Measurements from ENCODE around the gene PAPPA2. TPM values are rescaled to one million over a fixed set of nuclear protein-coding genes. Genes with fewer than 3 reads are reported as not detected.

Gene PAPPA2
- total and polyA plus RNA-seq, 10 of the 15 experiments (the other 5 are each of a cell fraction or from before 2014, with no cell fraction given) = under 0.01 to 0.06 (median 0.03) TPM; not detected in 7

GRCh38 chr1:176445402-176445801, 17.6 kb upstream of the PAPPA2 start:
- intact Hi-C loops (cut with micrococcal nuclease; ENCODE audit: unreplicated experiment) (no loop called here), in situ Hi-C loops (cut with MboI) (no loop called here)
- ChIA-PET CTCF (no interaction called here), POLR2A (no interaction called here), SMC1A (ENCODE audit: uncharacterized antibody, unreplicated experiment) (interaction anchor here (0.6 kb wide), 1 partner anchor 1032 kb away, joined by 3 read pairs; no protein-coding TSS in a partner anchor), RAD21 (ENCODE audit: unreplicated experiment) (no interaction called here)
- 7% methylated on average over 2 of the region's 2 CpGs for WGBS (ENCODE audit: insufficient coverage, insufficient replicate concordance, low lambda C conversion rate, missing lambda C conversion rate)
- Histone ChIP-seq H3K9ac (ENCODE audit: control insufficient read depth, insufficient read depth, low read length) (no peak overlapping the region), H3K79me2 (ENCODE audit: control insufficient read depth, insufficient read depth, low read length) (no peaks in the 10 kb centered on the region), H3K27me3 (replicated peaks in 1 of 2; ENCODE audit: control insufficient read depth in 2 of 2, insufficient read depth in 2 of 2, low read length in 1 of 2) (no peaks in the 10 kb centered on the region; a peak in 1 of 4 replicates), H3K4me3 (no peak overlapping the region), H3K4me2 (ENCODE audit: control insufficient read depth, insufficient read depth) (no peak overlapping the region), H3K4me1 (ENCODE audit: control insufficient read depth, insufficient read depth, low read length) (no peaks in the 10 kb centered on the region), H2AFZ (ENCODE audit: control insufficient read depth, low read depth, low read length) (no peak overlapping the region), H3K27ac (ENCODE audit: control insufficient read depth, insufficient read depth) (no peak overlapping the region), H3K36me3 (ENCODE audit: control insufficient read depth in 2 of 2, insufficient read depth in 2 of 2, low read length in 1 of 2) (no peaks in the 10 kb centered on the region), H3K9me3 (replicated peaks; ENCODE audit: control insufficient read depth, insufficient read depth, low read length) (no peaks in the 10 kb centered on the region), H4K20me1 (ENCODE audit: control insufficient read depth, insufficient read depth) (no peaks in the 10 kb centered on the region)
- DNase-seq (ENCODE audit: low read depth, low spot score) (no peak), ATAC-seq (no peak), FAIRE-seq (no peak)
- BruUV-seq (replicated peaks) = no TSS peak
- TF ChIP-seq RUNX3 (IDR thresholded peaks at IDR 0.05; ENCODE audit: low read length) (no peak), E2F8 (IDR thresholded peaks at IDR 0.05; ENCODE audit: low read depth, partially characterized antibody) (no peak), ZBTB11 (CRISPR knock-in tag; IDR thresholded peaks at IDR 0.05) (no peak), PAX5 (IDR thresholded peaks at IDR 0.05; ENCODE audit: borderline replicate concordance, low read depth, low read length) (no peak), MEF2B (IDR thresholded peaks at IDR 0.05; ENCODE audit: partially characterized antibody, poor library complexity, severe bottlenecking) (no peak), JUNB (IDR thresholded peaks at IDR 0.05) (no peak), TCF3 (IDR thresholded peaks at IDR 0.05; ENCODE audit: borderline replicate concordance, insufficient read depth, low read depth, low read length) (no peak), ZNF217 (IDR thresholded peaks at IDR 0.05) (no peak), SPI1 (IDR thresholded peaks at IDR 0.05; ENCODE audit: borderline replicate concordance, insufficient read depth, low read depth, low read length) (no peak), TAF1 (IDR thresholded peaks at IDR 0.05; ENCODE audit: borderline replicate concordance, low read depth, low read length) (no peak), POLR2AphosphoS5 (IDR thresholded peaks at IDR 0.05; ENCODE audit: low read length) (no peak), KDM1A (IDR thresholded peaks at IDR 0.05; ENCODE audit: borderline replicate concordance) (no peak), CTCF (IDR thresholded peaks at IDR 0.05 in 2 of 3, conservative IDR thresholded peaks at IDR 0.05 in 1 of 3; ENCODE audit: control insufficient read depth in 2 of 3, extremely low read depth in 1 of 3, insufficient read depth in 1 of 3, low read depth in 3 of 3, low read length in 3 of 3) (no peak), USF1 (IDR thresholded peaks at IDR 0.05; ENCODE audit: borderline replicate concordance, extremely low read length, insufficient read depth, low read depth, low read length) (no peak), FOXK2 (IDR thresholded peaks at IDR 0.05) (no peak), SUZ12 (IDR thresholded peaks at IDR 0.05; ENCODE audit: unreplicated experiment) (no peak)
